NCI-H748 (cell line): ENCODE results near the gene ZAP70.

ENCODE experiments used
- DNase-seq: peaks from one replicate; lab custom pipeline; 2025; ENCODE audit not compliant: unreplicated experiment; lab: John Stamatoyannopoulos, UW

The ZAP70 gene

DNA sequence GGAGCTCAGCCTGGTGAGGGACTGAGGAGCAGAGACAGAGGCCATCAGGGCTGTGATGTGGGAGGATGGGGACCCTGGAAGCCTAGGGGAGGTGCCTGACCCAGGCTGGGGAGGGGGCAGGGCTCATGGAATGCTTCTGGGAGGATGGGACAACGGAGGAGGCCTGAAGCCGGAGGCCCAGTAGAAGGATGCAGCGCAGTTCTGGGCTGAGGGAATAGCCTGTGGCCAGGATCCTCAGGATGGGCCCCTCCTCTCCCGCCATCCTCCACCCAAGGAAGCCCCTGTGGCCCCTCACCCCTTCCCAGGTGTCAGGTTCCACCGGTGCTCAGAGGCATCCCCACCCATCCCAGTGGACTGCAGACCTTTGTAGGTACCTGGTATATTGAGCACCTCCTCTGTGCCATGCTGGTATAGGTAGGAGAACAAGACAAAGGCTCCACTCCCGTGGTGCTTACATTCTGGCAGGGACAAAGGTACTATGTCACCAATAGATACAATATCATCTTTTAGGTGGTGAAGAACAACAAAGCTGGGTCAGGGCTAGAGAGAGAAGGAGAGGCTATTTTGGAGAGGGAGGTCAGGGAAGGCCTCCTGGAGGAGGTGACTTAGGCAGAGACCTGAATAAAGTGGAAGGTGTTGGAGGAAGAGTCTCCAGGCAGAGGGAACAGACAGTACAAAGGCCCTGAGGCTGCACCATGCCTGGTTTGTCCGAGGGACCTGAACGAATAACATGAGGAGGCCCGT is 2.7 kb downstream of the ZAP70 start:
- no peak for DNase-seq

GRCh38 chr2:97716695-97717612 is 3.6 kb downstream of the ZAP70 start:
- DNase-seq: no peak

DNA sequence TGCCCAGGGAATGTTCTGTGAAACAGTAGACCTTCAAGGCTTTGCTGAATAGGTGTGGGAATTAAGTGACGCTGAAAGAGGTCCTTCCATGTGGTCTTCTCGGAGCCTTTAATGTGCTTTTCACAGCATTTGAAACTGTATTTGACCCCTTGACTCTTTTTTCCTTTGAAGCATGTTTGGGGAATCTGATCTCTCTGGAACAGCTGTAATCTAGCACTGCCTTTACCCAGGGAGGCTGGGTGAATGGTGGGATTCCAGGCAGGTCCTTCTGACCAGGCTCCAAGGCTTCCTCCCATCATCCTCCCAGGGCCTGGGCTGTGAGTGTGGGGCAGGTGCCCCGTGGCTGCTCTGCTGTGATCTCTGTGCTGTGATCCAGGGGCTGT is 4.2 kb downstream of the ZAP70 start:
- no peak for DNase-seq

DNA sequence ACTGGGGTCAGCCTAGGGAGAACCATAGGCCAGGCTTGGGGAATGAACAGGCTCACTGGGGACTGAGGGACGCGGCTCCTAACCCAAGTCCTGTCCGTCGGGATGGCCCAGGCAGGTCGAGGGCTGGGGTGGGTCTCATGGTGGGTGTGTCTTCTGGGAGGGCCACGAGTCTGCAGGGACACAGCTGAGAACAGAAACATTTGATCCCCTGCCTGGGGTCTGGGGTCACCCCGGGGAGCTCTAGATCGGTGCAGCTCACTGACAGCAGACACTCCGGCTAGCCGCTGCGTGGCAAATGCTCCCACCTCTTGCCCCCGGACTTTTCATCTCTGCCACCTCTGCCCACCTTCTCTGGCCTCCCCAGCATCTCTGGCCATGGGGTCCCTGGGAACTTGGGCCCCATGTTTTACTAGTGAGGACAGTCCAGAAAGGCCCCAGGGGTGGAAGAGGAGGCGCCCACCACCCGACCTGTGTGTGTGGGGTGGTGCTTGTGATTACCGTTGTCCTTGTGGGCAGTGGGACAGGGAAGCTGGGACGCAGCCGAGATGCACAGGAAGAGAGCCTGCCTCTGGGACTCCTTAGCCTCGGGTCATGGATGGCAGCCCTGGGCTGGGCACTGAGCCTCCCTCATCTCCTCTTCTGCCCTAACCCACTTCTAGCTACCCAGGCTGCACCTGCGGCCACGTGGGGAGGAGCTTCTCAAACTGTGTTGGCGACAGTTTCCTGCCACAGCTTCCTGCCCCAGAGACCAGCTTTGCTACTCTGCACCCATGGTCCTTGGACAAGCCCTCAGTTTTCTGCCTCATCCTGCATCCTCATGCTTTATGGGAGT is 4.9 kb downstream of the ZAP70 start:
- no peak for DNase-seq

GRCh38 chr2:97718942-97719341 is 5.6 kb downstream of the ZAP70 start:
- no peak for DNase-seq

GRCh38 chr2:97719362-97720155 is 6.2 kb downstream of the ZAP70 start:
- DNase-seq: no peak

DNA sequence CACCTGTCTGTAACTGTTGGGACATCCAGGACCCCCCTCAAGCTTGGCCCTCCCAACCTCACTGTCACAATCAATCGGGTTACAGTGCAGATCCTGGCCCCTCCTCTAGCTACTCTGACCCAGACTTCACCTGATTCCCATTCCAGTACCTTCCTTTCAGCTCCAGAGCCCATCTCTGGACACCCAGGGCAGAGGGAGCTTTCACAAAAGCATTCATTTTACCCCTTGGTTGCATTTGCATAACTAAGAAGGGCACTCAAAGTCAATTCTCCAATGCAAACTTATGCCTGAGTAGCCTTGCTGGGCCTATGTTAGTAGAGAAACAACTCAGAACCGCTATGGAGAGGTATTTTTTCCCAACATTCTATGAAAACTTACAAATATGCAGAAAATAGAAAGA is 7.4 kb downstream of the ZAP70 start:
- DNase-seq: no peak

GRCh38 chr2:97722227-97722626 is 8.9 kb downstream of the ZAP70 start:
- no peak for DNase-seq

GRCh38 chr2:97723156-97724072 is 10.0 kb downstream of the ZAP70 start:
- no peak for DNase-seq

DNA sequence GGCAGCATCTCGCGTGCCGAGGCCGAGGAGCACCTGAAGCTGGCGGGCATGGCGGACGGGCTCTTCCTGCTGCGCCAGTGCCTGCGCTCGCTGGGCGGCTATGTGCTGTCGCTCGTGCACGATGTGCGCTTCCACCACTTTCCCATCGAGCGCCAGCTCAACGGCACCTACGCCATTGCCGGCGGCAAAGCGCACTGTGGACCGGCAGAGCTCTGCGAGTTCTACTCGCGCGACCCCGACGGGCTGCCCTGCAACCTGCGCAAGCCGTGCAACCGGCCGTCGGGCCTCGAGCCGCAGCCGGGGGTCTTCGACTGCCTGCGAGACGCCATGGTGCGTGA is 10.7 kb downstream of the ZAP70 start:
- DNase-seq: no peak

DNA sequence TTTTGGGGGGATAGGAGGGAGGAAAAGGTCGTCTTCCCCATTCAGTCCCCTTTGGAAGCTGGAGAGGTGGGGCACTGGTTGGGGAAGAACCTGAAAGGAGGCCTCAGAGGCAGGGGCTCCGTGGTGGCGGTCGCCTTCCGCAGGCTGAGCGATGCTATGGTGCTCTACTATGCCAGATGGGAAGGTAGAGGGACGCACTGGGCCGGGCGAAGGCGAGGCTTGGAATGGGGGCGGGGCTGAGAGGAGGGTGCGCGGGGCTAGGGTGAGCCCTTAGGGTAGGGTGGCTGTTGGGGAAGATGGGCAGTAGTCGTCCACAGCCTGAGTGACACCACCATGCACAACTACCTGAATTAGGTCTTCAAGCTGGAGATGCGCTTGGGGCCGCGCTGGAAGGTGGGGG is 11.1 kb downstream of the ZAP70 start:
- no peak for DNase-seq

- DNase-seq: no peak
Measured at GRCh38 chr2:97724946-97725688, 11.7 kb downstream of the ZAP70 start.

DNA sequence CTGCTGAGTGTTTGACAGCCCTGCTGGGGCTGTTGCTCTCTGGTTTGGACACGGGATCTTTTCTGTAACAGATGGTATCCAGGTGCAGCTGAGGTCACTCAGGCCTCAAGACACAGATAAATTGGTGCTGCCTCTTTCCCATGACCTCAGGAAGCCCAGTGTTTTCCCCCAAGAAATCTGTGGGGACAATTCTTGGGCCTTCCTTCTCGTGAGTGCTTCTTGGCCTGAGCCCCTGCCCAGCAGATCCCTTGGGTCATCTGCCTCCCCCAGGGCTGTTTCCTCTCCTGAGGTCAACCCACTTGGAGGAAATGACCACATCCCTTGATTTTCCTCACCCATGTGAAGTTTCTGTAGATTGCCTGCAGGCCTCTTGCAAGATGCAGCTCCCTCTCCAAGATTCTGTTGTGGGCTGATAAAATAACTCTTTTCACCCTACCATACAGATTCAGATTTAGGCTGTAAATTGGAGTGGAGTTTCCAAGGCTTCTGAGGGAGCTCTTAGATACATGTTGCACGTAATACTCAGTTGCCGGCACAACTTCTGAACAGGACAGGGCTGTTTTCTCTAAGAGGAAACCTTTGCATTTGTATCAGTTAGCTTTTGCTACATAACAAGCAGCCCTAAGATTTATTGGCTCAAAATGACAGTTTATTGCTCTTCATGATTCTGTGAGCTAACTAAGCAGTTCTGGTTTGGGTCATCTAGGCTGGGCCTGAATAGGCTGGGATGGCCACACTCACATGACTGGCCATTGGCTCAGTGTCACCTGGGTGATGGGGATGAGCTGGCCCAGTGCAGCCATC is 13.1 kb downstream of the ZAP70 start:
- DNase-seq: no peak

DNA sequence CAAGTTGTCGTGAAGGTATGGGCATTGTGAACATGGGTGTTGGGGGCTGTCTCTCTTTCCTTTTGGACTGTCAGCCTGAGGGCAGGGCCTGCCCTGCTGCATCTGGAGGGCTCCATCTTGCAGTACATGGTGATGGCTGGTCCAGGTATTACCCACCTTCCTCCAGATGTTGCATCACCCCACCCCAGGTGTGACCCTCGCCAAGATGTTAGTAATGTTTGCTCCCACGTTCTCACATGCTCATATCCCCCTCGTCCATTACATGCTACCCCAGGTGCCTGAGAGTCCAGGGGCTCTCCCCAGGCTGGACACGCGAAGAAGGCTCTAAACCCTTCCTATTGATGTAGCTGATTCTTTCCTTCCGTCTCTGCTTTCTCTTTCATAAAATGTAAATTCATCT is 13.9 kb downstream of the ZAP70 start:
- DNase-seq: no peak

DNA sequence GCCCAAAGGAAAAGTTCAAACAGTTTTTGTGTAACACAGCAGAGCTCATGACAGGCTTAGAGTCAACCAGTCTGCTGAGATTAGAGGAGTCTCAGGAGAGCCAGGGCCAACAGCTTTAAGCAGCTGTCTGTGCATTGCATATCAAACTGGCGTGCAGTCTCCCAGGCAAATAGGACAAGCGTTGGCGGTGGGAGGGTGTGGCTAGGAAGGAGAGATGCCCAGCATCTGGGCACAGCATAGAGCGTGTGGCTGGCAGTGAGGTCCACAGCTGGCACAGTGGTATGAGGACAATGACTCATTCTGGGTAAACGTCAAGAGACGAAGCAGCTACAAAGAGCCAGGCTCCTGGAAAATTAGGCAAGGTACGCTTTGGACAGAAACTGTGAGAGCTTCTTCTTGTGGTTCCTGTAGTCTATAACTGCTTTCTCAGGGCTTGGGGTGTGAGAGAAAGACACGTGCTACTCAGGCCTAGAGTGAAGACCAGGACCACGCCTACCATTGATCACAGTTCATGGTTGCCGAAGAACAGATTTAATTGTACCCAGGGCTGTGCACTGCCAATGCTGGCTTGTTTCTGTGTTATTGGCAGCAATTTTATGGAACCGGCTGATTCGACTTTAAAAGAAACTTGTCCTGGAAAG is 14.8 kb downstream of the ZAP70 start:
- peak; percentile 13 for DNase-seq

- DNase-seq: no peak
Measured at GRCh38 chr2:97730245-97730644, 16.9 kb downstream of the ZAP70 start.

- no peak for DNase-seq
Measured at GRCh38 chr2:97731274-97732020, 18.1 kb downstream of the ZAP70 start.
